DMS114 treated with DMSO at 0.1 percent for 48 hours (cell line): Measurements from ENCODE around the gene IL1RAP.

Source experiments
- DNase-seq: peaks from one replicate; lab custom pipeline; 2025; ENCODE audit not compliant: unreplicated experiment; lab: John Stamatoyannopoulos, UW

Gene IL1RAP

DNA sequence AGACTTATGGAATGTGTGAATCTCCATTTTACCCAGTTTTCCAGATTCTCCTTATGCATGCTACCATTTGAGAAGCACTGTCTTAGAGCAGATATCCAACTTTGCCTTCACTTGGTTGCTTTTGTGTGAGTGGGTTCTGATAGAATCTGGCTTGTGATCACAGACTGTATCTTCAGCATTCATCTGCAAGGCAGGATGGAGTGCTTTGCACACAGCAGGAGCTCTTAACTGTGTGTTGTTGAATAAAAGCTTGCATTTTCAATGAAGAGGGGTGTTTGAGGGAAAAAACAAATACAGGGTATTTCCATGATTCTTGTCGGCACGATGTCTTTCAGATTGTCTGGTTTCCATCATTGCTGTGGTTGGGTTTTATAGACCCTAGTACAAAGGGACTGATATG lies 24.4 kb downstream of the IL1RAP start:
- DNase-seq, result no peak

DNA sequence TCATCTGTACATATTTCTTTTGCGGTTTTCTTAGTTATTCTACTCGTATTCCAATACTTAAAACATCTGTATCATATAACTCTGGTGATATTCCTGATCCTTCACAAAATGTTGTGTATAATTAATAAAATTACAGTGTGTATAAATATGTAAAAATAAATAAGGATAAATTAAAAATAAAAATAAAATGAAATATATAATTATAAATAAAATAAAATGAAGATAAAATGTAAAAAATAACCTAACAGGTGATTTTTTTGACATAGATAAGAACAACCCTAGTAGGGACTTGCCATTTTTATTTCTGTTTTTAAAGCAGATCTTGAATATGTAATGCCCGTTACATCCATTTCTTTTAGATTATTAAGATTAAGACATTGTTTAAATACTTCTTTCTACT lies 25.6 kb downstream of the IL1RAP start:
- DNase-seq, result no peak

DNA sequence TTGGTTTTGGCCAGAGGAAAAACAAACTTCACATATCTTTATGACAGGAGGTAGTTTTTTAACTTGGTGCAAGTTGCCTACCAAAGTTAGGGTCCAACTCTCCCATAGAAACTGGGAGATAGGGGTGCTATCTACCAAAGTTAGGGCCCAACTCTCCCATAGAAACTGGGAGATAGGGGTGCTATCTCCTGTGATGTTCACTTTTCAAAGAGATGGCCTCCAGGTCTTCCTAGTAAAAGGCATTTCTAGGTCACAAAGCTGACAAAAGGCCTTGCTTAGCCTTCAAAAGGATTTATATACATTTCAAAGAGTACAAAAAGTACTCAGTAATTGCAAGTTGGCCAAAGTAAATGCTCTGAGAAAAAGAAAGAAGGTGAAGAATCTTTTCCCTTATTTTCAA lies 27.1 kb downstream of the IL1RAP start:
- DNase-seq, result no peak

DNA sequence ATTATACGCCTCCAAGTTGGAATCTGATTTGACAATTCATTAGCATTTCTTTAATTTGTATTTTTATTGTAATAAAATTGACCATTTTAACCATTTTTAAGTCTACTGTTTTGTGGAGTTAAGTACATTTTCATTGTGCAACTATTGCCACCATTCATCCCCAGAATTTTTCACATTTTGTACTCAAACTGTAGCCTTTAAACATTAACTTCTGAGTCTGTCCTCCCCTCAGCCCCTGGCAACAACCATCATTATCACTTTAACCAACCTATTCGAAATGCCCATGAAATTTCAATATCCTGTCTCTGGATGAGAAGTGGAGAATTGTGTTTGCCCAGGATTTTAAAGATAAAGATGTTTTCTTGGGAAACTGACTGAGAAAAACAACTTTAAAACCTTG lies 27.7 kb downstream of the IL1RAP start:
- no peak for DNase-seq

DNA sequence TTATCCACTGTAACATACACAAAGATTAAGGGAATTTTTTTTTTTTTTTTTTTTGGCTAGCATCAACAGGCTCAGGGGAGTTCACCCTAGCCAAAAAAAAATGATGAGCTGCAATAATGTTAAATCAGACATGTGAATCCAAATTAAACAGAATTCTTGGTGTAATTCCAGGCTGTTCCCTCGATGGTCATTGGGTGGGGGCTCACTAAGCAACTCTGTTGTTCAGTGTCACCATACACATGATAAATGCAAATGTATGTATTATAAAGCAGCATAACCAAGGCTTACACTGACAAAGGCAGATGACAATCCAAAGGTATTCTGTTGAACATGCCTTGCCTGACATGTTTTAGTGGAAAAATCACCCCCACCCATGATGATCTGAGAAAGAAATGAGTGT lies 29.0 kb downstream of the IL1RAP start:
- no peak for DNase-seq

DNA sequence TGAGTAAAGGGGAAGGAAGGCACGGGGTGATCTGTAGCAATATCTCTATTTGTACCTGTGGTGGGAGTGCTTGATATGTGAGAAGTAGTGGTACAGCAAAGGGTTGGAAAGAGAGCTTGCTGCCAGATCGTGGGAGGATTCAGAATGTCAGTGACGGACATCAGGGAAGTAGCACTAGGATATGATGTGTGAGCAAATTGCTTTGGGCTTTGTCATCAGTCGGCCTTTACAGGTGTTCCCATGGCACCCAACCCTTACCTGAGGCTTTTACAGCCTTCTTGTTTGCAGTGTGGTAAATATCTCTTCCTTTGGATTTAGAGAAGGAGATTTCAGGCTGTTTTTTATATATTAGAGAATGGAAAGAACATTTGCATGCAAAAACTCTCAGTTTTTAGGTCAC lies 29.8 kb downstream of the IL1RAP start:
- DNase-seq, result no peak

DNA sequence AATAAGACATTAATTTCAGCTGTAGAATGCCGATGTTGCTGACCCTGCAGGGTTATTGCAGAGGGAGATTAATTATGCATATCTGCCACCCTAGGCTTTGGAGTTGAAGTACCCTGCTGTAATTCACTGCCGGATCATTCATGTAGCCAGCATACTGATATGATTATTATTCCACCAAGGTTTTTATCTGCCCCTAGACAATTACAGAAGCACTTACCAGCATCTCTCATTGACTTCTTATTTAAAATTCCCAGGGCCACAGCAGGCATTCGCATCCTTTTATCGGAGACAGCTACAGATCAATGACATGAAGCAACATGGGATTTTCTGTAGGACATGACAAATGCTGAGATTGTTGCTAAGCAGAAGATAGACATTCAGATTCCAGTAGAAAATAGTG lies 31.3 kb downstream of the IL1RAP start:
- DNase-seq, result no peak

DNA sequence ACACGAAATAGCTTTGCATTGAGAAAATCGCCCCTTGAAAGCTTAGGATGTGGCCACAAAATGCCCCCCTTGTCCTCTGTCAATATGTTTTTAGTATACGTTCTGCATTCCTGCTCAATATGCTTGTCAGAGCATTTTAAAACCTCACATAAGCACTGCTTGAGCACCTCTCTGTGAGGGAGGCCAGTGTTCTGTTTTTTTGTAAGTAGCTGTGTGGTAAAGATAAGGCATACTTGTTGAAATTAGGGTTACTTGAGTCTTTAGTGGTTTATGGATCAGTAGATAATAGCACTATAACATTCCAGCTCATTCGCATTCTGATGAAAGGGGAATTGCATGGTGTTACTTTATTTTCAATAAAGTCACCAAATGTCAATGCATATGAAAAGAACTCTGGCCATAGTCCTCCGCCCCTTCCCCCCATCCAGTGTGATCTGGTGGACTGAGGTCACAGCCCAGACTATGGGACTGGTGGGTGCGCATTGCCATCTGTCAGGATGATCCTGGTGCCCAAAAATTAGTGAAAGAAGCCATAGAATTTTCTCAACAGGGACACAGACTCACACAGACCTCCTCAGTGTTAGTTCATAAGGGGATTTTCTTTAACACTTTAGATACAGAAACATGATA lies 33.1 kb downstream of the IL1RAP start:
- DNase-seq, result no peak

DNA sequence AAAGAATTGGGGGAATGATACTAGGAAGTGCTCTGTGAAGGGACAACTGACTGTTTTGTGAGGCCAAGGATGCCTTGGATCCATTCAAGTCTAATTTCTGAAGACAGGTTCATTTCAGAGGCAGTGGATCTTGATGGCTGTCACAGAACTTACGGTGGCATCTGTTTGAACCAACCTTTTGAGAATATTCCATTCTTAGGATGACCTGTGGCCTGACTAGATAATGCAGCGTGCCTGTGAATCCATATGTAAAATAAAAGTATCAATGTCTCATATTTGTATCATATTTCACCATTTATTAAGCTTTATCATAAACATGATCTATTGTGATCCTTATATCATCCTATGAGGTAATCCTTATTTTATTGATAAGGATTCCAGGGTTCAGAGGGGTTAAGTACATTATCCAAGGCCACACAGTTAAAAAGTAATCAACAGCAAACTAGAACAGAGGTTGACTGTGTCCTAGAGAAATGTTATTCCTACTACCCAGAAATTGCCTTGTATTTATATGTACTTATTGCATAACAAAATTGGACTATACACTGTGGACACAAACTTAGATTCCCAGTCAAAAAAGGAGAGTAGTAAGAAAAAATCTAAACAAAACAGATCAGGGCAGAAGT lies 34.3 kb downstream of the IL1RAP start:
- DNase-seq, result no peak

DNA sequence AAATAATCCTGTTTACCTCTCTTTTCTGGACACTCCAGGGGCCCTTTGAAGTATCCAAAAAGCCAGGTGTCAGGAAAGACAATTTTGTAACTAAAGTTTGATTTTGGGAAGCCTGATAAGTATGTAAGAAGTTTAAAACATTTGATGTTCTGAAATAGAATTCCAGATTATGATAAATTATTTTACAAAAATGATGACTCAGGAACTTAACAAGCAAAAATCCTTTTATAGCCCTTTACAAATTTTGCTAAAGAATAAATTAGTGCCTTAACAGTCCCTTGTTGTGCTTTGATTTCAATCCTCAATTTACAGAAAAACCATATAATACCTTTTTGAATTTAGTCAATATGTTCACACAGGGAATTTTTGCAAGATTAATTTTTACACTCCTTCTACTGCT lies 38.1 kb downstream of the IL1RAP start:
- DNase-seq, result no peak

DNA sequence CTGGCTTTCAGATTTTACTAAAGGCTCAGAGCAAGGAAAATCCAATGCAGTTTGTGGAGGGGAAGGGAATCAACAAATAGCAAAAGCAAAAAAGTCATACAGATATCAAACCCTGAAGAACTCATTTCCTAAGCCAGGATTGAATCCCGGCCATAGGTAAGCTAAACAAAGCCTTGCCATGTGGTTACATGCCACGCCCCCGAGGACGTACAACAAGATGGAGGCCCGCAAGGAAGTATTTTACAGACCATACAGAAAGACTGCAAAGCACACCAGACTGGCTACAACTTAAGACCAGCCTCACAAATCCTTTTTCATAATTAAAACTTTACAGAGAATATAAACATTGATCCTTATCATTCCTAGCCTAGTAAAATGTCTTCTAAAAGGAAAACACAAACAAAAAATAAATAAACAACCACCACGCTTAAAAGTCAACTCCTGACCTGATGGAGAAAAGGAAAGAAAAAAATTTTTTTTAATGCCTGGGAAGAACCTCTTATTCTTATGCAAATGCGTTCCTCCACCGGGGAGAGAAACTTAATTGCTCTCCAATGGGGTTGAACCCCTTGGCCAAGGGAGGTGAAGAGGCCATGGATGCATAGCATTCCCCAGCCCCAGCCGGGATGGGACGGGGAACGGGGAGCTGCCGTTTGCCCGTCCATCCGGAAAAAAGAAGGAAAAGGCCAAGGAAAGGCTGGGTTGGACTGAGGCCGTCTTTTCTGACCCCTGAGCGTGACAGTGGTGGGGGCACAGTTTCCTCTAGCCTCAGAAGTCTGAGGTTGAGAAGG lies 39.3 kb downstream of the IL1RAP start:
- DNase-seq, result no peak

DNA sequence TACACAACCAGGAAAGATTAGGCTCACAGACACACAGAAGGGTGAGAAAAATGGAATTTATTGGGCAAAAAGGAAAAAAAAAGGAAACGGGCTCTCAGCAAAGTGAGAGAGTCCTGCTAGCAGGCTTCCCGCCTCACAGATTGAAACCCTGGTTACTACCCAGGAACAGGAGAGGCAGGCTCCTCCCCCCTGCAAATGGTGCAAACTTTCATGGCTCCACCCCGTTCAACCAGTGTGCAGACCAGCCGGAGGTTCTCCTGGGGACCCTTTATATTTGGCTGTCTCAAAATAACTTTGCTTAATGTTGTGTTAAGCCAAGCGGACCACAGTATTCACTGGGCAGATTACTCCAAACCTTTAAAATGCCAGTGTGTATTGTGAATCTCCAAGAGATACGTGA lies 40.3 kb downstream of the IL1RAP start:
- DNase-seq, result no peak

DNA sequence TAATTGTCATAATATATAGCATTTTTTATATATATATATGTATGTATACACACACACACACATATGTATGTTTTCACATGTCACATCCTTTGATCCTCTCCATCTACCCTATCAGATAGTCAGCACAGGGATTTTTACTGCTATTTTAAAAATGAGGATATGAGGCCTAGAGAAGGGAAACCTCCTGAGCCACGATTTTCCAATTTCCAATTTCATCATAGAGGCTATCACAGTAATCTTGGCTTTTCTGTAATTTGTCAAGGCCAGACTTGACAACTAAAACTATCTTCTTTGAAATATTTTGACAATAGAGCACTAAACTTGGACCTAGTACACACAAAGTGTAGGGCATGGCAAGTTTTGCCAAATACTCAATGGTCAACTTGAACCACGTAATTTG lies 42.5 kb downstream of the IL1RAP start:
- DNase-seq, result no peak

DNA sequence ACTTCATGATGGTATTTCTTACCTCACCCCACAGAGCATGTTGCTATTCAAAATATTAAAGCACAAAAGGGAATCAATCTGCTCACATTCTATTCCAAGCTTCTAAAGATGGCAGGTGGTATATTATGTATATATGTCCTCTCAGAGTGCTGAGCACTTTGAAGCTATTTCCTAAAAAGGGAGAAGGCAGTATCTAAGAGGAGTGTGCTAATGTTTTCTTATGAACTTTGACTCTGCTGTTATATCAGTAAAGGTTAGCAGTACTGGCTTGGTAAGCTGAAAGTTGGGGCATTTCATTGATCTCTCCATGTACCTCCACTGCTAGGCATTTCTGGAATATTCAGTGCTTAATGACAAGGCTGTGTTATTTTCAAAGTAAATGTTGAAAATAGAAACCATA lies 43.4 kb downstream of the IL1RAP start:
- DNase-seq, result no peak

DNA sequence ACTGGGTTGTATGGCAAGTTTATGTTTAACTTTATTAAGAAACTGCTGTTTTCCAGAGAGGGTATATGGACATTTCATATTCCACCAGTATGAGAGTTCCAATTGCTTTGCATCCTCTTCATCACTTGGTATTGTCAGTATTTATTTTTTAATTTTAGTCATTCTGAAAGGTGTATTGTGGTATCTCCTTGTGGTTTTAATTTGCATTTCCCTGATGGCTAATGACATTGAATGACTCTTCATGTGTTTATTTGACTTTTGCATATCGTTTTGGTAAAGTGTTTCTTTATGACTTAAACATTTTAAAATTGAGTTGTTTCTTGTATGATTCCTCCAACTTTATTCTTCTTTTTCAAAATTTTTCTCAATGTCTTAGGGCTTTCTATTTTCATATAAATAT lies 44.4 kb downstream of the IL1RAP start:
- no peak for DNase-seq

DNA sequence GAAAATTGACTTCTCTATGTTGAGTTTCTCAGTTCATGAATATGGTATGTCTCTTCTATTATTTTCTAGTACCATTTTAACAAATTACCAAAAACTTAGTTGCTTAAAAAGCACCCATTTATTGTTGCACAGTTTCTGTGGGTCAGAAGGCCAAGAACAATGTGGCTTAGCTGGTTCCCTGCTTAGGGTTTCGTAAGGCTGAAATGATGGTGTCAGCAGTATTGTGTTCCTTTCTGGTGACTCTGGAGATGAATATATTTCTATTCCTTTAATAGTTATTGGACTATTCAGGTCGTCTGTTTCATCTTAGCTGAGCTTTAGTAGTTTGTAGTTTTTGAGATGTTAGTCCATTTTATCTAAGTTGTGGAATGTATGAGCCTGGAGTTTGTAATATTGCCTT lies 44.9 kb downstream of the IL1RAP start:
- no peak for DNase-seq

DNA sequence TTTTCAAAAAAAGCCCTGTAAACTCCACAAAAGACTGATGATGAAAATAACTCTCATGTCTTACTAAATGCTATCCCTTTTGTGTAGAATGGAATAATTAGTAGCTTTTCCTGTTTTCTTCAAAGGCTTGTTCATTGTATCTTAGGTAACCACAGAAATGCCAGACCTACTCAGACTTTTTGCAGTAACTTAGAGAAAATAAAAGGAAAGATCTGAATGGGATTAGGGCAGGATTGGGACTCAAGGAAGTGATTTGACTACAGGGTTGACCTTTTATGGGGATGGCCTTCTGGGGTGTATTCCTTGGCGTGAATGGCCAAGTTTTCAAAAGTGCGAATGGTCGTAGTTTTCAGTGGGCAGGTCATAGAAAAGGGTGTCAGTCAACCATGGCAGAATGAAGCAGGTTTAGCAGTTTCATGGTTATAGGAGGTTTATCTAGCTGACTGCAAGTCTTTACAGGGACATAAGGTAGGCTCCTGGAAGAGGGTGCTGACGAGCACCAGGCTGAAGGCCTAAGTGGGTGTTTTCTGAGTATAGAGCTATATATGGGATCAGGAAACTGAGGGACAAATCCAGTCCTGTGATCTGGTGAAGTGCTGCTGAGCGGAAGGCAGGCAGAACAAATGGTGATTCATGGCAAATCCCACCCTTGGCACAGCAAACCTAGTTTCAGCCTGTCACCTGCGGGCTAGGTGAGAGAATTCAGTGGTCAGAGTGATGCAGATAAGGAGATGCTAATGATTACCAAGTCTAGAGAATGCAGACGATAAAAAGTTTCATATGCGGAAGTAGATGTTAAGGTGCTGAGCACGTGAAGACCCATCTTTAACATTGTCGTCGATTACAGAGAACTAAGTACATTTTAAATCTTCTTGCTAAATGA lies 46.4 kb downstream of the IL1RAP start:
- DNase-seq, result no peak

DNA sequence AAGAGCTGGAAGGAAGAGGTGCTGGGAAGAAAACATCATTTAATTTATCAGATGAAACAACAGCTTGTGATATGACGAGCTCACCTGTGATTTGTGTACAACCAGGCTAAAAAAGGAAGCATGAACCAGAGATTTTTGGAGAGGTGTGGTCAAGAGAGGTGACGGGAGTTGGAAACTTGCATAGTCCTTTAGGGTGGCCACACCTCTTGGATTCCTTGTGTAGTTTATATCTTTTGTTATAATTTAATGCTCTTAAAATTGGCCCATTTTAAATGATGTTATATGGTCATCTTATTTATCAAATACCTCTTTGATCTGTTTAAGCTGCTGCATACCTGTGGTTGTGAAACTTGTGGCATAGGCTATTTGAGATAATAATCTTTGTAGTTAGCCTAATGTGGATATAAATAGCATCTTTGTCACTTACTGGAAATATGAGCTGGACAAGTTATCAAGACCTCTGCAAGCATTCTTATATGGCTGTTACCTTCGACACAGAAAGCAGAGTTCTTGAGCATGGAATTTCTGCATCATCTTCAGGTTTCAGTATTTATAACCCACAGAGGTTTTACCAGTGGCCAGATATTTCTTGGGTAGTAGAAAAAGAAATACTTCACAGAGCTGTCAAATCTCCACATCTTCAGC lies 49.1 kb downstream of the IL1RAP start:
- DNase-seq, result no peak

DNA sequence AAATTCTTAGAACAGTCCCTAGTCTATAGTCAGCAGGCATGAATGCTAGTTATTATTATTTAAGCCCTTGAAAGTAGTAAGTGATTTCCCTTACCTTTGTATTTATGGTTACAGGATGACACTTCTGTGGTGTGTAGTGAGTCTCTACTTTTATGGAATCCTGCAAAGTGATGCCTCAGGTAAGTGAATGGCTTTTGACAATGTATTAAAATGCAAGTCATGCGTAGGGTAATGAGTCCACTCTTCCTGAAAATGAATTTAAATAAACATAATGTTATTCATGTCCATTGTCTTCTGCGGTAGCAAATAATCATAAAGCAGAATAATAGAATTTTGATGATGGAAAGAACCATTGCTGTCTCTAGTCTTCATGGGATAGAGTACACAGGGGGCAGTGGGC lies 50.3 kb downstream of the IL1RAP start:
- DNase-seq, result no peak

DNA sequence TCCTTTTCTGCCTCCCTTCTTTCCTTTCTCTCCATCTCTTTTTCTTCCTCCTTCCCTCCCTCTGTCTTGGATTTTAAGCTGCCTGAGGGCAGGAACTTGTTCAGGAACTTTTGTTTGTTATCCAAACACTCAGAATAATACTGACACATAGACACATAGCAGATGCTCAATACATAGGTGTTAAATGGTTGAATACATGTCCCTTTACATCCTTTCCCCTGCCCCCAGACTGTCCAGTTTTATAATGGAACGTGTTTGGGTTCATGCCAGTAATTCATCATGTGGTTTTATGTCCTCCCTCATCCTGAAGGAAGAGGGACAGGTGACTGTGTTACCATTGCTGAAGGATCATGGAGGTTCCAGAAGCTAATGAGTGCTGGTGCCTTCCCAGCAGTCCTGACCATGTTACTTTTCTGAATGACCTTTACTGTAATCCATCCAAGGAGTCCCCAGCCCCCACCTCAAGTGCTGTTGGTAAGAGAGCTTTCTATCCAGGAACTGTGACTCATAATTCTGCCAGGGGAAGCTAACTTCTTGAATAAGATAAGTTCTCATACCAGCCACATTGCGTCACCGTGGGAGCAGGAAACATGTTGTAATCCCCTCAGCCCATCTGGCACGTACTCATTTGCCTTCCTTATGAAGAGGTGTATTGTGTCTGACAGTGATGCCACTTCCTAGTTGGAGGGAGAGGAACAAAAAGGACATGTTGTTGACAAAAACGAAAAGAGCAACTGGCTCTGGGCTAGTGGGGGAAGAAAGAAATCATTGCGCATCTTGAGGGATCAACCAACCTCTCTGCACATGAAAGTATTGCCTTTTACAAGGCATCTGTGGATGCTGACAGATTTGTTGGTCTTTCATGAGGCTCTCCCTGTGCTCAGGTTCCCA lies 52.4 kb downstream of the IL1RAP start:
- no peak for DNase-seq
